Ammon's horn (tissue), 1 donor: Measurements from ENCODE around the gene IRGQ.
"Not testable (repeated sequence)": the region's sequence is repeated elsewhere in the genome, so short reads cannot be mapped to it uniquely, and the experiment has no call there.

Experiments used
- DNase-seq: peaks from one replicate; pipeline ENCODE4 v3.0.0-alpha.2; 2016; ENCODE audit warnings: low spot score

The IRGQ gene

GRCh38 chr19:43595999-43596841 is at the start of gene IRGQ, which contains the start of gene ZNF576:
Gene IRGQ (minus strand): TSS chr19:43596134. CDS start chr19:43595338, 796 bp downstream.
Gene ZNF576 (plus strand): TSS chr19:43596595. CDS start chr19:43597109, 514 bp downstream.
- DNase-seq, result peak; percentile 99

- no peak for DNase-seq
Measured at GRCh38 chr19:43644181-43644580, 48.2 kb upstream of the IRGQ start.

GRCh38 chr19:43643326-43643725 is 47.4 kb upstream of the IRGQ start:
- DNase-seq, result no peak

- DNase-seq, result no peak
Measured at GRCh38 chr19:43642531-43642930, 46.6 kb upstream of the IRGQ start.

GRCh38 chr19:43641333-43641732 is 45.4 kb upstream of the IRGQ start:
- no peak for DNase-seq

GRCh38 chr19:43640424-43640757 is 44.5 kb upstream of the IRGQ start:
- DNase-seq, result no peak

GRCh38 chr19:43639519-43640423 is 43.8 kb upstream of the IRGQ start, which contains the start of gene CADM4:
Gene CADM4 (minus strand): TSS chr19:43639850. CDS start chr19:43639790, 60 bp downstream.
- DNase-seq, result peak; percentile 46

GRCh38 chr19:43638995-43639518 is 43.1 kb upstream of the IRGQ start:
- no peak for DNase-seq

GRCh38 chr19:43638214-43638994 is 42.5 kb upstream of the IRGQ start:
- no peak for DNase-seq

GRCh38 chr19:43636121-43636683 is 40.3 kb upstream of the IRGQ start:
- peak; percentile 81 for DNase-seq

GRCh38 chr19:43635561-43635940 is 39.6 kb upstream of the IRGQ start:
- DNase-seq, result not testable (repeated sequence)

GRCh38 chr19:43634872-43635560 is 39.1 kb upstream of the IRGQ start:
- DNase-seq, result peak; percentile 86

GRCh38 chr19:43634506-43634871 is 38.6 kb upstream of the IRGQ start:
- DNase-seq, result peak; percentile 83

GRCh38 chr19:43634068-43634467 is 38.1 kb upstream of the IRGQ start:
- no peak for DNase-seq

- no peak for DNase-seq
Measured at GRCh38 chr19:43633520-43633919, 37.6 kb upstream of the IRGQ start.

- no peak for DNase-seq
Measured at GRCh38 chr19:43631491-43631890, 35.6 kb upstream of the IRGQ start.

- no peak for DNase-seq
Measured at GRCh38 chr19:43628646-43629326, 32.9 kb upstream of the IRGQ start.

GRCh38 chr19:43626838-43627237 is 30.9 kb upstream of the IRGQ start:
- no peak for DNase-seq

- peak; percentile 27 for DNase-seq
Measured at GRCh38 chr19:43625918-43626579, 30.1 kb upstream of the IRGQ start.

GRCh38 chr19:43624933-43625332 is 29.0 kb upstream of the IRGQ start:
- no peak for DNase-seq
